ENCODE measurements around the gene DST. TPM values are rescaled to one million over a fixed set of nuclear protein-coding genes. Genes with fewer than 3 reads are reported as not detected.

Gene DST
- total and polyA plus RNA-seq, 4 donors, result 47.2 to 578 (median 371) TPM

DNA sequence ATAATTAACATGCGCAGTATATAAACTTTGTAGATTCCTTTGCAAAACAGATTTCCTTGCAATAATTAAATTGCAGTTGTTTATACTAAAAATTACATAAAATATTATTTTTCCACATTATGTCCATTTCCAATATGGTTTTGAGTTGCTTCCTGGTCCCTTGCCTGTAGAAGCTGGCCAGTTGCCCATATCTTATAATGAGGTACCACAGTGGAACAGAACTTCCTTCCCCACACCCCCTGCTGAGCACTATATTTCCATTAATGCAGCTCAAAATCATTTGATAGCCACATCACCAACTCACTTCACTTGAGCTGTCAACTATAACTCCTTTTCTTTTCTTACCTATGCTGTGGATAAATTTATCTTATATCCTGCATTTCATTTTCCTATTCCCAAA lies 194.6 kb downstream of the DST start:
- Histone ChIP-seq H3K27me3 (ENCODE audit: control insufficient read depth in 1 of 2, insufficient read depth in 2 of 2, low read length in 1 of 2) (no peaks in the 10 kb centered on the region), H3K4me3 (ENCODE audit: low read length in 2 of 2) (no peak overlapping the region), H3K27ac (ENCODE audit: low read depth in 1 of 2, low read length in 2 of 2) (no peak overlapping the region), H3K9me3 (ENCODE audit: control insufficient read depth, low read length) (no peaks in the 10 kb centered on the region), H3K36me3 (ENCODE audit: control insufficient read depth in 1 of 2, insufficient read depth in 2 of 2, low read length in 1 of 2) (no peaks in the 10 kb centered on the region), H3K4me1 (ENCODE audit: control insufficient read depth in 1 of 2, insufficient read depth in 2 of 2, low read length in 2 of 2) (peaks cover 2 to 6% of the 10 kb centered on the region in 2 donors)
- no peak for ATAC-seq (ENCODE audit: low FRiP score)
- intact Hi-C loops (cut with DNase I), result loop anchor here in 1 of 2 donors (5.0 kb wide), 1 partner anchor 66 kb away; no protein-coding TSS in a partner anchor
- WGBS, 2 donors, result 54 to 97% methylated on average over 1 of the region's 1 CpG
- DNase-seq, result no peak

DNA sequence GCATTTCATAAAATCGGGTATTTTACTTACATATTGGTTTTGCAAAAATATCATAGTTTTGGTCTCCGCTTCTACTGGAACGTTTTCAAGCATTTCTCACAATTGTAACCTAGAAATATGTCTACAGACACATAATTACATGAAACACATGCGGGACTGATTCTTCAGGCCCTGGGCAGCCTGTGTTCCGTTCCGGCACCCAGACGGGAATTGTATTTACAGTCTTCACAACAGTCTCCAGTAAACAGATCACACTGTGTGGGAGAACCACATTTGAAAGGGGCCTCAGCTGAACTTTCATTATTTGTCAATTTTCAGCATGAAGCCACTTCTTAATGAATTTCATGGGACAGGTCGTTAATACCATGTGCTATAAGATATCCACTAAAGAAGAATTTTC lies 196.9 kb downstream of the DST start:
- Histone ChIP-seq H3K4me3 (ENCODE audit: low read length in 2 of 2) (no peak overlapping the region), H3K9me3 (ENCODE audit: control insufficient read depth, low read length) (no peaks in the 10 kb centered on the region), H3K36me3 (ENCODE audit: control insufficient read depth in 1 of 2, insufficient read depth in 2 of 2, low read length in 1 of 2) (no peaks in the 10 kb centered on the region), H3K27me3 (ENCODE audit: control insufficient read depth in 1 of 2, insufficient read depth in 2 of 2, low read length in 1 of 2) (no peaks in the 10 kb centered on the region), H3K4me1 (ENCODE audit: control insufficient read depth in 1 of 2, insufficient read depth in 2 of 2, low read length in 2 of 2) (peaks cover 2 to 9% of the 10 kb centered on the region in 2 donors), H3K27ac (ENCODE audit: low read depth in 1 of 2, low read length in 2 of 2) (no peak overlapping the region)
- no peak for DNase-seq
- intact Hi-C loops (cut with DNase I), result loop anchor here in 1 of 2 donors (5.0 kb wide), 1 partner anchor 64 kb away; no protein-coding TSS in a partner anchor
- 9 to 25% methylated on average over 8 of the region's 8 CpGs for WGBS, 2 donors
- peak; percentile 57 for ATAC-seq (ENCODE audit: low FRiP score)

GRCh38 chr6:56444855-56445254 lies 197.8 kb downstream of the DST start:
- no peaks in the 10 kb centered on the region for H3K36me3 ChIP-seq (ENCODE audit: control insufficient read depth in 1 of 2, insufficient read depth in 2 of 2, low read length in 1 of 2)
- no peak overlapping the region for H3K4me3 ChIP-seq (ENCODE audit: low read length in 2 of 2)
- no peaks in the 10 kb centered on the region for H3K9me3 ChIP-seq (ENCODE audit: control insufficient read depth, low read length)
- WGBS, 2 donors, result 18 to 19% methylated on average over 2 of the region's 2 CpGs
- intact Hi-C loops (cut with DNase I), result loop anchor here in 1 of 2 donors (5.0 kb wide), 1 partner anchor 63 kb away; no protein-coding TSS in a partner anchor
- no peak overlapping the region for H3K27ac ChIP-seq (ENCODE audit: low read depth in 1 of 2, low read length in 2 of 2)
- ATAC-seq (ENCODE audit: low FRiP score), result no peak
- no peak for DNase-seq
- peaks cover 2 to 3% of the 10 kb centered on the region in 2 donors for H3K4me1 ChIP-seq (ENCODE audit: control insufficient read depth in 1 of 2, insufficient read depth in 2 of 2, low read length in 2 of 2)
- no peaks in the 10 kb centered on the region for H3K27me3 ChIP-seq (ENCODE audit: control insufficient read depth in 1 of 2, insufficient read depth in 2 of 2, low read length in 1 of 2)

GRCh38 chr6:56440551-56440981 lies 202.1 kb downstream of the DST start:
- intact Hi-C loops (cut with DNase I), result no loop called here
- ATAC-seq (ENCODE audit: low FRiP score), result no peak
- Histone ChIP-seq H3K27ac (ENCODE audit: low read depth in 1 of 2, low read length in 2 of 2) (no peak overlapping the region), H3K27me3 (ENCODE audit: control insufficient read depth in 1 of 2, insufficient read depth in 2 of 2, low read length in 1 of 2) (no peaks in the 10 kb centered on the region), H3K4me1 (ENCODE audit: control insufficient read depth in 1 of 2, insufficient read depth in 2 of 2, low read length in 2 of 2) (peaks cover 3% of the 10 kb centered on the region in 2 donors), H3K36me3 (ENCODE audit: control insufficient read depth in 1 of 2, insufficient read depth in 2 of 2, low read length in 1 of 2) (no peaks in the 10 kb centered on the region), H3K9me3 (ENCODE audit: control insufficient read depth, low read length) (no peaks in the 10 kb centered on the region), H3K4me3 (ENCODE audit: low read length in 2 of 2) (no peak overlapping the region)
- DNase-seq, result no peak
- WGBS, 2 donors, result 60 to 64% methylated on average over 4 of the region's 4 CpGs

DNA sequence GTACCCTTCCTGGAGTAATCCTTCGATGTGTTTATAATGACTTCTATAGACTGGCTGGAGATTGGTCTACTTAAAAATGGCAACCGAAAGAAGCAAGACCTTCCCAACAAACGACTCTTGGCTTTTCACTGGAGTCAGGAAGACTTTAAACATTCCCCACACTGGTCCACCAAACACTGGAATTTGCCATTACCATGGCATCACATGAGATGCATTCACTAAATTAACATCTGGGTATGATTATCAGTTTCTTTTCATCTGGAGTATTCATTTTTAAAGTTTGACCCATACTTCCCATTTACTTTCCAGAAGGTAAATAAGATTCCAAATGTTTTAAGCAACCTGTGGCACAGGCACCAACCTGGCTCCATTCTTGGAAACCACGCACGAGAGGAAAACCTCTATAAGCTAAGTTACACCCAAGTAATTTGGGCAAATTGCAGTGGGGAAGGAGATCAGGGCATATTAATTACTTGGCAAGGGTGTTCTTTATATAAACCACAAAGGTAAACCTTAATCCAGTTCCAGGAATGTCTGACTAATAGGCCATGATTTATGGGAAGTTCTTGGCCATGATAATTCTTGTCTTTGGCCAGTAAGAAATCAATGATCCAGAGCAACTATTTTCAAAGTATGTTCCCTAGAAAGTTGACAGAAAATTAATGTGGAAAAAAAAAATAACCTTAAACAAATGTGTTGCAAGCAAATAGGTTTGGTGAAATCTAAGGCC lies 205.4 kb downstream of the DST start:
- no peaks in the 10 kb centered on the region for H3K36me3 ChIP-seq (ENCODE audit: control insufficient read depth in 1 of 2, insufficient read depth in 2 of 2, low read length in 1 of 2)
- H3K4me1 ChIP-seq (ENCODE audit: control insufficient read depth in 1 of 2, insufficient read depth in 2 of 2, low read length in 2 of 2), result peaks cover 3% of the 10 kb centered on the region in 2 donors
- H3K4me3 ChIP-seq (ENCODE audit: low read length in 2 of 2), result no peak overlapping the region
- no peaks in the 10 kb centered on the region for H3K27me3 ChIP-seq (ENCODE audit: control insufficient read depth in 1 of 2, insufficient read depth in 2 of 2, low read length in 1 of 2)
- 52 to 65% methylated on average over 5 of the region's 5 CpGs for WGBS, 2 donors
- intact Hi-C loops (cut with DNase I), result no loop called here
- ATAC-seq (ENCODE audit: low FRiP score) (no peak), DNase-seq (no peak)
- H3K27ac ChIP-seq (ENCODE audit: low read depth in 1 of 2, low read length in 2 of 2), result no peak overlapping the region
- H3K9me3 ChIP-seq (ENCODE audit: control insufficient read depth, low read length), result no peaks in the 10 kb centered on the region

DNA sequence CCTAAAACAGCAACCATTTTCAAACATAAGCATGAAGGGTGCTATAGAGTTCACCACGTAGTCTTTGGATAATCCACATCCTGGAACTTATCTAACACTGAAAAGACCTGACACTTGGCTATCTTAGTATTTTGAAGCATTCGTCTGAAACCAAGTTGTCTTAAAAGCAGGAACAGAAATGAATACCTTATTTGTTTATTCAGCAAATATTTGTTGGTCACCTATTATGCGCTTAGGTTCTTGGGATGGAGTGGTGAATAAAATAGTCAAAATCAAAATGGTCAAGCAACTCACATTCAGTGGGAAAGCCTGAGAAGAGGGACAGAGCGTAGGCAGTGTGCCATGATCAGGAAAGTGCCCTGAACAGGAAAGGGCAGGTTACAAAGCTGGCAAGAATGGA lies 206.9 kb downstream of the DST start:
- Histone ChIP-seq H3K36me3 (ENCODE audit: control insufficient read depth in 1 of 2, insufficient read depth in 2 of 2, low read length in 1 of 2) (no peaks in the 10 kb centered on the region), H3K4me3 (ENCODE audit: low read length in 2 of 2) (no peak overlapping the region), H3K27me3 (ENCODE audit: control insufficient read depth in 1 of 2, insufficient read depth in 2 of 2, low read length in 1 of 2) (no peaks in the 10 kb centered on the region), H3K27ac (ENCODE audit: low read depth in 1 of 2, low read length in 2 of 2) (no peak overlapping the region), H3K9me3 (ENCODE audit: control insufficient read depth, low read length) (no peaks in the 10 kb centered on the region), H3K4me1 (ENCODE audit: control insufficient read depth in 1 of 2, insufficient read depth in 2 of 2, low read length in 2 of 2) (peaks cover 0 to 3% of the 10 kb centered on the region in 2 donors)
- intact Hi-C loops (cut with DNase I), result no loop called here
- 84 to 87% methylated on average over 4 of the region's 4 CpGs for WGBS, 2 donors
- no peak for DNase-seq
- no peak for ATAC-seq (ENCODE audit: low FRiP score)

GRCh38 chr6:56435326-56435725 lies 207.4 kb downstream of the DST start:
- no peaks in the 10 kb centered on the region for H3K27me3 ChIP-seq (ENCODE audit: control insufficient read depth in 1 of 2, insufficient read depth in 2 of 2, low read length in 1 of 2)
- 98 to 99% methylated on average over 2 of the region's 2 CpGs for WGBS, 2 donors
- no peak overlapping the region for H3K4me3 ChIP-seq (ENCODE audit: low read length in 2 of 2)
- H3K36me3 ChIP-seq (ENCODE audit: control insufficient read depth in 1 of 2, insufficient read depth in 2 of 2, low read length in 1 of 2), result no peaks in the 10 kb centered on the region
- H3K4me1 ChIP-seq (ENCODE audit: control insufficient read depth in 1 of 2, insufficient read depth in 2 of 2, low read length in 2 of 2), result peaks cover 0 to 3% of the 10 kb centered on the region in 2 donors
- no peaks in the 10 kb centered on the region for H3K9me3 ChIP-seq (ENCODE audit: control insufficient read depth, low read length)
- intact Hi-C loops (cut with DNase I), result no loop called here
- DNase-seq, result no peak
- H3K27ac ChIP-seq (ENCODE audit: low read depth in 1 of 2, low read length in 2 of 2), result no peak overlapping the region
- ATAC-seq (ENCODE audit: low FRiP score), result no peak

DNA sequence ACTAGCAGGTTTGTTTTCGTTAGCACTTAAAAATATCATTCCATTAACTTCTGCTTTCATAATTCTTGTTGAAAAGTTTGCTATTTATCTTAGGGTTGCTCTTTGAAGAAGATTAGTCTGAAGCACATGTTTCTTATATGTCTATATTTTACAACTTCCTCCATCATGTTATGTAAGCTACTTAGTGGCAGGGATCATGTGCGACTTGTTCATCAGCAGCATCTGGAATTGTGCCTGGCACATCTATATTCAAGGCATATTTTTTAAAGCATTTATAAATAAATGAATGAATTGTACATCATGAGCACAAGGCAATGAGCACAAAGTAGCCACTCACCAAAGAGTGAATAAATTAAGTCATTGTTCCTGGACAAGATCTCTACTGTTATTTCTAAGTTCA lies 208.1 kb downstream of the DST start:
- Histone ChIP-seq H3K36me3 (ENCODE audit: control insufficient read depth in 1 of 2, insufficient read depth in 2 of 2, low read length in 1 of 2) (no peaks in the 10 kb centered on the region), H3K27me3 (ENCODE audit: control insufficient read depth in 1 of 2, insufficient read depth in 2 of 2, low read length in 1 of 2) (no peaks in the 10 kb centered on the region), H3K9me3 (ENCODE audit: control insufficient read depth, low read length) (no peaks in the 10 kb centered on the region), H3K4me1 (ENCODE audit: control insufficient read depth in 1 of 2, insufficient read depth in 2 of 2, low read length in 2 of 2) (peaks cover 0 to 3% of the 10 kb centered on the region in 2 donors), H3K27ac (ENCODE audit: low read depth in 1 of 2, low read length in 2 of 2) (no peak overlapping the region), H3K4me3 (ENCODE audit: low read length in 2 of 2) (no peak overlapping the region)
- DNase-seq (no peak), ATAC-seq (ENCODE audit: low FRiP score) (no peak)
- intact Hi-C loops (cut with DNase I), result no loop called here
- 90 to 97% methylated on average over 2 of the region's 2 CpGs for WGBS, 2 donors

- ATAC-seq (ENCODE audit: low FRiP score) (no peak), DNase-seq (no peak)
- H3K4me1 ChIP-seq (ENCODE audit: control insufficient read depth in 1 of 2, insufficient read depth in 2 of 2, low read length in 2 of 2), result peaks cover 0 to 3% of the 10 kb centered on the region in 2 donors
- intact Hi-C loops (cut with DNase I), result no loop called here
- 67 to 73% methylated on average over 36 of the region's 36 CpGs for WGBS, 2 donors
- no peak overlapping the region for H3K4me3 ChIP-seq (ENCODE audit: low read length in 2 of 2)
- H3K9me3 ChIP-seq (ENCODE audit: control insufficient read depth, low read length), result no peaks in the 10 kb centered on the region
- H3K27ac ChIP-seq (ENCODE audit: low read depth in 1 of 2, low read length in 2 of 2), result no peak overlapping the region
- H3K27me3 ChIP-seq (ENCODE audit: control insufficient read depth in 1 of 2, insufficient read depth in 2 of 2, low read length in 1 of 2), result no peaks in the 10 kb centered on the region
- H3K36me3 ChIP-seq (ENCODE audit: control insufficient read depth in 1 of 2, insufficient read depth in 2 of 2, low read length in 1 of 2), result no peaks in the 10 kb centered on the region
Observed at GRCh38 chr6:56433119-56433518, 209.6 kb downstream of the DST start.
